ENCODE results near the gene LACTB.

- TF ChIP-seq EZH2 (IDR thresholded peaks at IDR 0.05): no peak
- no peak for TF ChIP-seq POLR2AphosphoS5 (IDR thresholded peaks at IDR 0.05; ENCODE audit: borderline replicate concordance, low read depth, low read length)
These were observed 7.2 kb upstream of the LACTB start for GRCh38 chr15:63114465-63114864.
